ENCODE results near the gene CRYBG1. TPM values are rescaled to one million over a fixed set of nuclear protein-coding genes. Genes with fewer than 3 reads are reported as not detected.

Gene CRYBG1
- total and polyA plus RNA-seq, 8 donors = 9.9 to 37.1 (median 14.4) TPM

- H3K9me3 ChIP-seq = no peaks in the 10 kb centered on the region
- DNase-seq (no peak), ATAC-seq (no peak)
- no peak for TF ChIP-seq CTCF (IDR thresholded peaks at IDR 0.05)
- no peaks in the 10 kb centered on the region for H3K27me3 ChIP-seq
- H3K4me1 ChIP-seq = peaks cover 7 to 60% of the 10 kb centered on the region in 2 donors
- intact Hi-C loops (cut with DNase I) = no loop called here
- H3K27ac ChIP-seq = peak overlapping the region in 1 of 2 donors; percentile 91
- H3K4me3 ChIP-seq = no peak overlapping the region
- H3K36me3 ChIP-seq = peaks cover 0 to 45% of the 10 kb centered on the region in 2 donors
Measured at GRCh38 chr6:106525882-106526275, 165.4 kb downstream of the CRYBG1 start.

- DNase-seq (no peak), ATAC-seq (no peak)
- Histone ChIP-seq H3K27ac (no peak overlapping the region), H3K4me1 (peaks cover 7 to 48% of the 10 kb centered on the region in 2 donors), H3K4me3 (no peak overlapping the region), H3K27me3 (no peaks in the 10 kb centered on the region), H3K9me3 (no peaks in the 10 kb centered on the region), H3K36me3 (peaks cover 0 to 56% of the 10 kb centered on the region in 2 donors)
- intact Hi-C loops (cut with DNase I) = no loop called here
- TF ChIP-seq CTCF (IDR thresholded peaks at IDR 0.05) = no peak
Measured at GRCh38 chr6:106527117-106527516, 166.6 kb downstream of the CRYBG1 start.

- H3K27me3 ChIP-seq = no peaks in the 10 kb centered on the region
- H3K27ac ChIP-seq = no peak overlapping the region
- DNase-seq (no peak), ATAC-seq (peak; percentile 38)
- intact Hi-C loops (cut with DNase I) = no loop called here
- H3K36me3 ChIP-seq = peaks cover 0 to 62% of the 10 kb centered on the region in 2 donors
- no peak for TF ChIP-seq CTCF (IDR thresholded peaks at IDR 0.05)
- H3K9me3 ChIP-seq = no peaks in the 10 kb centered on the region
- no peak overlapping the region for H3K4me3 ChIP-seq
- H3K4me1 ChIP-seq = peaks cover 7 to 44% of the 10 kb centered on the region in 2 donors
Measured at GRCh38 chr6:106527979-106528378, 167.5 kb downstream of the CRYBG1 start.

GRCh38 chr6:106528521-106528920 lies 168.0 kb downstream of the CRYBG1 start:
- Histone ChIP-seq H3K27me3 (no peaks in the 10 kb centered on the region), H3K4me3 (no peak overlapping the region), H3K36me3 (peaks cover 0 to 67% of the 10 kb centered on the region in 2 donors), H3K9me3 (no peaks in the 10 kb centered on the region), H3K4me1 (peaks cover 7 to 44% of the 10 kb centered on the region in 2 donors), H3K27ac (no peak overlapping the region)
- no peak for DNase-seq
- no peak for ATAC-seq
- TF ChIP-seq CTCF (IDR thresholded peaks at IDR 0.05) = no peak
- intact Hi-C loops (cut with DNase I) = no loop called here

GRCh38 chr6:106529438-106529837 lies 168.9 kb downstream of the CRYBG1 start:
- H3K27ac ChIP-seq = no peak overlapping the region
- peaks cover 0 to 73% of the 10 kb centered on the region in 2 donors for H3K36me3 ChIP-seq
- H3K4me1 ChIP-seq = peaks cover 7 to 37% of the 10 kb centered on the region in 2 donors
- intact Hi-C loops (cut with DNase I) = no loop called here
- no peak for ATAC-seq
- no peak overlapping the region for H3K4me3 ChIP-seq
- H3K9me3 ChIP-seq = no peaks in the 10 kb centered on the region
- DNase-seq = no peak
- no peaks in the 10 kb centered on the region for H3K27me3 ChIP-seq
- TF ChIP-seq CTCF (IDR thresholded peaks at IDR 0.05) = no peak

Data from left lung (tissue), 10 donors.